Suprapubic skin (tissue), 4 donors: ENCODE data around the gene LRP1-AS. TPM values are rescaled to one million over a fixed set of nuclear protein-coding genes. Genes with fewer than 3 reads are reported as not detected.
A peak's percentile ranks its signal among the peaks of the same experiment; 100 is the strongest.

ENCODE experiments used
- DNase-seq, 2 donors: peaks; one replicate each; pipeline ENCODE4 v3.0.0-alpha.2; 2019; ENCODE audit warnings: low spot score in 2 of 2
- H3K27ac ChIP-seq: fragments of 200-600 bp; sonication (generic); one replicate; pipeline ENCODE4 v1.5.1; 2019
- H3K27me3 ChIP-seq: fragments of 200-600 bp; sonication (generic); one replicate; pipeline ENCODE4 v1.5.1; 2019
- H3K36me3 ChIP-seq: fragments of 200-600 bp; sonication (generic); one replicate; pipeline ENCODE4 v1.5.1; 2019
- H3K4me1 ChIP-seq: fragments of 200-600 bp; sonication (generic); one replicate; pipeline ENCODE4 v1.5.1; 2019
- H3K4me3 ChIP-seq: fragments of 200-600 bp; sonication (generic); one replicate; pipeline ENCODE4 v1.5.1; 2019; ENCODE audit warnings: mild to moderate bottlenecking
- H3K9me3 ChIP-seq: fragments of 200-600 bp; sonication (generic); one replicate; pipeline ENCODE4 v1.5.1; 2019
- EP300 ChIP-seq: sonication (generic); formaldehyde crosslinking; IDR thresholded peaks from one replicate; pipeline ENCODE4 v1.6.1; 2017; ENCODE audit warnings: antibody characterized with exemption
- POLR2A ChIP-seq, 2 donors: fragments of 450-650 bp; IDR thresholded peaks; one replicate each; pipeline ENCODE4 v1.6.1; 2017; ENCODE audit warnings: antibody characterized with exemption in 2 of 2, mild to moderate bottlenecking in 2 of 2, moderate library complexity in 2 of 2
- POLR2AphosphoS5 ChIP-seq, 3 donors: sonication (generic); formaldehyde crosslinking; IDR thresholded peaks; one replicate each; pipeline ENCODE4 v1.6.1; 2017; ENCODE audit warnings: antibody characterized with exemption in 3 of 3
- WGBS: methylation state at CpG from one replicate; pipeline ENCODE4 v1.1.5; 2018; 5-methylcytosine and 5-hydroxymethylcytosine counted together
- total RNA-seq, 4 donors: library from RNA; depleted of rRNA; stranded (reverse); fragments of >200 nt; gene quantifications; one replicate each; pipeline ENCODE4 v1.1.0, GENCODE V29; 2016
- TF ChIP-seq, protein P1 (sequence below), 2 donors: fragments of 200-600 bp in 1 of 2; fragments of 450-650 bp in 1 of 2; sonication (generic) in 1 of 2; IDR thresholded peaks; one replicate each; pipeline ENCODE4 v1.5.1; 2016 to 2019; ENCODE audit warnings: antibody characterized with exemption in 2 of 2, mild to moderate bottlenecking in 1 of 2, moderate library complexity in 1 of 2

LRP1-AS gene
- total RNA-seq, 4 donors from 2014 or later = not detected

DNA sequence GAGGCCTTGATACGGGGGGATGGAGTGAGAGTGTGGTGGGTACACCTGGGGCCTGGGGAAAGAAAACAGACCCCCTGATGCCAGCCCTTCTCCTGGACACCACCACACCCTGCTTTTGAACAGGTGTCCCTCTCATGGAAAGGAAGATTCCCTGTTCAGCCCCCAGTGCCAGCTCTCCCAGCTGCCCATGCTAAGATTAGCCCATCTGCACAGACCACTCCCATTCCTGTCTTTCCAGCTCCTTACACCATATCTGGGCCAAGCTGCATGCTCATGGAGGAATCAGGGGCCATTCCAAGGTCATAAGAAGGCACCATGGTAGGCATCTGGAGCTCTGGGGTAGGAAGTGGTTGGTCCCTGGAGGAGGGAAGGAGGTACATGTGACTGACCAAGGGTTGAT is 48.9 kb downstream of the LRP1-AS start:
- WGBS = 50% methylated on average over 1 of the region's 1 CpG
- TF ChIP-seq EP300 (no peak), POLR2A (IDR thresholded peaks at IDR 0.05) (no peak), POLR2AphosphoS5 (IDR thresholded peaks at IDR 0.05) (no peak)
- TF ChIP-seq, protein P1, sequence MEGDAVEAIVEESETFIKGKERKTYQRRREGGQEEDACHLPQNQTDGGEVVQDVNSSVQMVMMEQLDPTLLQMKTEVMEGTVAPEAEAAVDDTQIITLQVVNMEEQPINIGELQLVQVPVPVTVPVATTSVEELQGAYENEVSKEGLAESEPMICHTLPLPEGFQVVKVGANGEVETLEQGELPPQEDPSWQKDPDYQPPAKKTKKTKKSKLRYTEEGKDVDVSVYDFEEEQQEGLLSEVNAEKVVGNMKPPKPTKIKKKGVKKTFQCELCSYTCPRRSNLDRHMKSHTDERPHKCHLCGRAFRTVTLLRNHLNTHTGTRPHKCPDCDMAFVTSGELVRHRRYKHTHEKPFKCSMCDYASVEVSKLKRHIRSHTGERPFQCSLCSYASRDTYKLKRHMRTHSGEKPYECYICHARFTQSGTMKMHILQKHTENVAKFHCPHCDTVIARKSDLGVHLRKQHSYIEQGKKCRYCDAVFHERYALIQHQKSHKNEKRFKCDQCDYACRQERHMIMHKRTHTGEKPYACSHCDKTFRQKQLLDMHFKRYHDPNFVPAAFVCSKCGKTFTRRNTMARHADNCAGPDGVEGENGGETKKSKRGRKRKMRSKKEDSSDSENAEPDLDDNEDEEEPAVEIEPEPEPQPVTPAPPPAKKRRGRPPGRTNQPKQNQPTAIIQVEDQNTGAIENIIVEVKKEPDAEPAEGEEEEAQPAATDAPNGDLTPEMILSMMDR (IDR thresholded peaks at IDR 0.05) = no peak
- H3K27me3 ChIP-seq = no peaks in the 10 kb centered on the region
- peaks cover 64% of the 10 kb centered on the region for H3K4me1 ChIP-seq
- no peaks in the 10 kb centered on the region for H3K9me3 ChIP-seq
- peak in 1 of 2 donors; percentile 42 for DNase-seq
- no peak overlapping the region for H3K4me3 ChIP-seq
- peaks cover 73% of the 10 kb centered on the region for H3K36me3 ChIP-seq
- peak overlapping the region; percentile 55 for H3K27ac ChIP-seq

DNA sequence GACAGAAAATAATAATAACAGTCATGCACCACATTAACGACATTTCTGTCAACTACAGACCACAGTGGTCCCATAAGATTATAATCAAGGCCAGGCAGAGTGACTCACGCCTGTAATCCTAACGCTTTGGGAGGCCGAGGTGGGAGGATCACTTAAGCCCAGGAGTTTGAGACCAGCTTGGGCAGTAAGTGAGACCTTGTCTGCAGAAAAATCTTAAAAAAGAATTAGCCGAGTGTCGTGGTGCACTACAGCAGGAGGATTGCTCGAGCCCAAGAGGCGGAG is 49.9 kb downstream of the LRP1-AS start:
- TF ChIP-seq EP300 (no peak), POLR2AphosphoS5 (IDR thresholded peaks at IDR 0.05) (no peak)
- TF ChIP-seq, protein P1 (IDR thresholded peaks at IDR 0.05) = no peak
- Histone ChIP-seq H3K4me3 (no peak overlapping the region), H3K27ac (peak overlapping the region; percentile 86), H3K27me3 (no peaks in the 10 kb centered on the region), H3K36me3 (peaks cover 81% of the 10 kb centered on the region), H3K4me1 (peaks cover 75% of the 10 kb centered on the region), H3K9me3 (no peaks in the 10 kb centered on the region)
- 85% methylated on average over 8 of the region's 8 CpGs for WGBS
- peak in 1 of 2 donors; percentile 35 for DNase-seq

DNA sequence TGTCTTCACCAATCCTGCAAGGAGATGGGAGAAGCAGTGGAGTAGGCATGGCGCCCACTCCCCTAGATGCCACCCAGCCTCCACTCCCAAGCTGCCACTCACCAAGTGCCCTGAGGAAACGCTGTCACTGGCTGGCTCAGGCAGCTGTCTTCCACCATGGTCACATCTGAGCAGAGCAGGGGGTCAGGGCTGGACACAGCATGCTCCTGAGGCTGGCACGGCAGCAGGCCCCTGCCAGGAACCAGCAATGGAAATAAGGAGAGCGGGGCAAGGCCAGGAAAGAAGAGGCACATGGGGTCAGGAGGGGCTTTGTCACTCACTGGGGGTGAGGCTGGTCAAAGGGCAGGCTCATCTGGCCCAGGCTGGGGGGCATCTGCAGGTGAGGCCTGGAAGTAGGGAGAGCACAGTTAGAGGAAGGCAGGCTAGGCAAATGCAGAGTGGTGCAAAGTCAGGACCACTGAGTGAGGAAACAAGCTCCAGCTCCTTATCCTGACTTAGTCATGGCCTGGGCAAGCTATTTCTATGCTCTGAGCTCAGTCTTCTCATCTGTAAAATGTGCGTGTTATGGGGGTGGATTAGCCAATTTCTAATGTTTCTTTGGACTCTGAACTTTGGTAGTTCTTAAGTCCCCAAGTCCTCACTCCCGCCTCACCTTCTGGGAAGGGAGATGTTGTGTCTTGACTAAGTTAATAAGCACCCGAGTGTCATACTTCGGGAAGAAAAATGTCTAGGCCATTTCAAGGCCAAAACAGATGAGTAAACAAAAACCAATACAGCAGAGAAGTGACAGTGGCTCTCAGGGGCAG is 50.5 kb downstream of the LRP1-AS start:
- H3K4me1 ChIP-seq = peaks cover 80% of the 10 kb centered on the region
- TF ChIP-seq POLR2AphosphoS5 (IDR thresholded peaks at IDR 0.05) (no peak), POLR2A (IDR thresholded peaks at IDR 0.05) (no peak), EP300 (no peak)
- TF ChIP-seq, protein P1 (IDR thresholded peaks at IDR 0.05) = no peak
- 85% methylated on average over 6 of the region's 8 CpGs for WGBS
- DNase-seq = peak in 1 of 2 donors; percentile 60
- H3K9me3 ChIP-seq = no peaks in the 10 kb centered on the region
- no peak overlapping the region for H3K4me3 ChIP-seq
- peak overlapping the region; percentile 86 for H3K27ac ChIP-seq
- H3K27me3 ChIP-seq = no peaks in the 10 kb centered on the region
- H3K36me3 ChIP-seq = peaks cover 81% of the 10 kb centered on the region

DNA sequence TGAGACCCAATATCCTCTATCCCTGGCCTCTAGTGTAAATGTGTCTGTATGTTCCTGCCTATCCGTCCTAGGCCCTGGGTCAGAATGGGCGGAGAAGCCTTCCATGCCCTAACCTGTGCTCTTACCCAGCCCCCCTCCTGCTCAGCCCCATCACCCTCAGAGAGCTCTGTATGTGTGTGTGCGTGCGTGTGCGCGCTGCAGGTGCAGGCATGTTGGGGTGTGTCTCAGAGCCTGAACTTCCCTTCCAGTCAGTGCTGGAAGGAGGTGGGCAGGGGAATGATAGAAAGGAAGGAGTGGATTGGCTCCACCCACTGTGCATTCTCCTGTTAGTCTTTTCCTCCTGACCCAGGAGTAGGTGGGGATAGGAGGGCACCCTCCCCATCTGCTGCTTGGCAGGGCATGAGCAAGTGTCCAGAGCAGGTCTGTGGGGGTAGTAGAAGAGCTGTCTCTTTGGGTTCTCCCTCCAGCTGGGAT is 51.3 kb downstream of the LRP1-AS start:
- 53% methylated on average over 6 of the region's 6 CpGs for WGBS
- H3K27ac ChIP-seq = peak overlapping the region; percentile 86
- TF ChIP-seq POLR2AphosphoS5 (IDR thresholded peaks at IDR 0.05) (peak in 2 of 3 donors; percentile 45 to 84), EP300 (no peak)
- no peak overlapping the region for H3K4me3 ChIP-seq
- H3K36me3 ChIP-seq = peaks cover 85% of the 10 kb centered on the region
- no peaks in the 10 kb centered on the region for H3K9me3 ChIP-seq
- peak in 1 of 2 donors; percentile 68 for DNase-seq
- no peaks in the 10 kb centered on the region for H3K27me3 ChIP-seq
- H3K4me1 ChIP-seq = peaks cover 88% of the 10 kb centered on the region

DNA sequence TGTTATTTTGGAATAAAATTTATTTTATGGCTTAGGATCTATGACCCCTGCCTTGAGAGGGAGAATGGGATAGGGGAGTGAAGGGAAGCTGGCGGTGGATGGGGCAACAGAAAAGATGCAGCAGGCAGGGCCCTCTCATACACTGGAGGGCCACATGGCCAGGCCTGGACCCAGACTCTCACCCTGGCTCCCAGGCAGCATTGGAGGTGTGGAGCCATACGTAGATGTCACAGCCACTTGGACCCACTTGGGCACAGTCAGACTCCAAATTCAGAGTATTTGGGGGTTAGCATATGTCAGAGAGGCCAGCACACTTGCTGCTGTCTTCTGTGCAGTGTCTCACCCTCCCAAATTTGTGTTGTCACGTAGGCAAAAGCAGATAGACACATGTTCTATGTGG is 52.0 kb downstream of the LRP1-AS start:
- Histone ChIP-seq H3K9me3 (no peaks in the 10 kb centered on the region), H3K27ac (peak overlapping the region; percentile 86), H3K36me3 (peaks cover 87% of the 10 kb centered on the region), H3K4me3 (no peak overlapping the region), H3K4me1 (peaks cover 91% of the 10 kb centered on the region), H3K27me3 (no peaks in the 10 kb centered on the region)
- TF ChIP-seq POLR2A (IDR thresholded peaks at IDR 0.05) (no peak), EP300 (no peak), POLR2AphosphoS5 (IDR thresholded peaks at IDR 0.05) (no peak)
- TF ChIP-seq, protein P1 (IDR thresholded peaks at IDR 0.05) = no peak
- 54% methylated on average over 3 of the region's 3 CpGs for WGBS
- DNase-seq = no peak

Other genes starting within 250 kb of the LRP1-AS start
- gene SDR9C7, start 213.2 kb downstream of the LRP1-AS start, total RNA-seq = 10 to 100 TPM in 3 of 4 donors, 1 to 10 TPM in 1; 6.2 to 75.6 (median 51.1) TPM
- gene RDH16, start 190.0 kb downstream of the LRP1-AS start, total RNA-seq = 1 to 10 TPM in 3 of 4 donors, under 1 TPM in 1; 0.65 to 2.4 (median 1.8) TPM
- 10 to 100 TPM in 2 of 4 donors, 1 to 10 TPM in 2; 6.6 to 12.1 (median 10.1) TPM for gene ZBTB39, start 141.1 kb downstream of the LRP1-AS start, total RNA-seq
- not detected for gene TAC3, start 131.1 kb downstream of the LRP1-AS start, total RNA-seq
- gene MYO1A, start 97.5 kb downstream of the LRP1-AS start, total RNA-seq = 1 to 10 TPM in 1 of 4 donors, under 1 TPM in 3; 0.16 to 2.3 (median 0.58) TPM
- gene NEMP1, start 68.8 kb downstream of the LRP1-AS start, total RNA-seq = 10 to 100 TPM in 2 of 4 donors, 1 to 10 TPM in 2; 6.5 to 31.2 (median 9.5) TPM
- gene NAB2, start 58.5 kb downstream of the LRP1-AS start, total RNA-seq = 10 to 100 TPM; 28.2 to 52.5 (median 36.9) TPM
- gene STAT6, start 36.3 kb downstream of the LRP1-AS start, total RNA-seq = 100 to 1,000 TPM; 140 to 348 (median 183) TPM
- 100 to 1,000 TPM in 2 of 4 donors, 10 to 100 TPM in 2; 83.1 to 149 (median 106) TPM for gene LRP1, start 19.1 kb downstream of the LRP1-AS start, total RNA-seq
- 10 to 100 TPM in 3 of 4 donors, 1 to 10 TPM in 1; 7.1 to 26.0 (median 18.3) TPM for gene NXPH4, start 69.2 kb upstream of the LRP1-AS start, total RNA-seq
- 10 to 100 TPM; 53.5 to 87.2 (median 70.3) TPM for gene SHMT2, start 82.1 kb upstream of the LRP1-AS start, total RNA-seq
- gene STAC3, start 103.6 kb upstream of the LRP1-AS start, total RNA-seq = 1 to 10 TPM; 1.7 to 3.0 (median 2.1) TPM